RWPE1 (cell line): Measurements from ENCODE around the gene SOX9.

Experiments
- CTCF ChIA-PET: fragments of 350-600 bp; sonication (Branson Sonifier 250); formaldehyde crosslinking; extraction: SDS; loops from one replicate; lab custom pipeline; 2021; lab: Yijun Ruan, JAX
- POLR2A ChIA-PET: fragments of 400-600 bp; formaldehyde crosslinking; extraction: SDS; loops from one replicate; lab custom pipeline; 2020; ENCODE audit warnings: antibody characterized with exemption; ENCODE audit not compliant: low non-redundant PET; lab: Yijun Ruan, JAX
- DNase-seq: peaks from one replicate; pipeline ENCODE4 v3.0.0; 2012; ENCODE audit warnings: low spot score
- H3K27ac ChIP-seq: fragments of 450-650 bp; 2 replicates; pipeline ENCODE4 v1.5.1; 2017
- TF ChIP-seq, protein P1 (sequence below): fragments of 450-650 bp; conservative IDR thresholded peaks from 2 replicates; pipeline ENCODE4 v1.5.1; 2017; ENCODE audit warnings: low read depth, mild to moderate bottlenecking

The SOX9 gene

GRCh38 chr17:72120642-72121163 is at the start of gene SOX9:
Gene SOX9 (plus strand): TSS chr17:72121020. CDS start chr17:72121392, 372 bp downstream.
- H3K27ac ChIP-seq = peak within 1 kb of the TSS; percentile 89
- ChIA-PET POLR2A (interaction anchor here (0.6 to 1.3 kb wide), 7 partner anchors 9 to 419 kb away, joined by 3 to 12 read pairs (median 3); no protein-coding TSS in a partner anchor), CTCF (interaction anchor here (0.6 to 1.4 kb wide), 6 partner anchors 268 to 1354 kb away, joined by 3 to 8 read pairs (median 4); no protein-coding TSS in a partner anchor)
- TF ChIP-seq, protein P1, sequence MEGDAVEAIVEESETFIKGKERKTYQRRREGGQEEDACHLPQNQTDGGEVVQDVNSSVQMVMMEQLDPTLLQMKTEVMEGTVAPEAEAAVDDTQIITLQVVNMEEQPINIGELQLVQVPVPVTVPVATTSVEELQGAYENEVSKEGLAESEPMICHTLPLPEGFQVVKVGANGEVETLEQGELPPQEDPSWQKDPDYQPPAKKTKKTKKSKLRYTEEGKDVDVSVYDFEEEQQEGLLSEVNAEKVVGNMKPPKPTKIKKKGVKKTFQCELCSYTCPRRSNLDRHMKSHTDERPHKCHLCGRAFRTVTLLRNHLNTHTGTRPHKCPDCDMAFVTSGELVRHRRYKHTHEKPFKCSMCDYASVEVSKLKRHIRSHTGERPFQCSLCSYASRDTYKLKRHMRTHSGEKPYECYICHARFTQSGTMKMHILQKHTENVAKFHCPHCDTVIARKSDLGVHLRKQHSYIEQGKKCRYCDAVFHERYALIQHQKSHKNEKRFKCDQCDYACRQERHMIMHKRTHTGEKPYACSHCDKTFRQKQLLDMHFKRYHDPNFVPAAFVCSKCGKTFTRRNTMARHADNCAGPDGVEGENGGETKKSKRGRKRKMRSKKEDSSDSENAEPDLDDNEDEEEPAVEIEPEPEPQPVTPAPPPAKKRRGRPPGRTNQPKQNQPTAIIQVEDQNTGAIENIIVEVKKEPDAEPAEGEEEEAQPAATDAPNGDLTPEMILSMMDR = no peak
- DNase-seq = peak; percentile 99

- TF ChIP-seq, protein P1 = no peak
- H3K27ac ChIP-seq = no peak overlapping the region
- POLR2A ChIA-PET = no interaction called here
- CTCF ChIA-PET = no interaction called here
- no peak for DNase-seq
Observed at GRCh38 chr17:72071330-72071729, 49.5 kb upstream of the SOX9 start.

DNA sequence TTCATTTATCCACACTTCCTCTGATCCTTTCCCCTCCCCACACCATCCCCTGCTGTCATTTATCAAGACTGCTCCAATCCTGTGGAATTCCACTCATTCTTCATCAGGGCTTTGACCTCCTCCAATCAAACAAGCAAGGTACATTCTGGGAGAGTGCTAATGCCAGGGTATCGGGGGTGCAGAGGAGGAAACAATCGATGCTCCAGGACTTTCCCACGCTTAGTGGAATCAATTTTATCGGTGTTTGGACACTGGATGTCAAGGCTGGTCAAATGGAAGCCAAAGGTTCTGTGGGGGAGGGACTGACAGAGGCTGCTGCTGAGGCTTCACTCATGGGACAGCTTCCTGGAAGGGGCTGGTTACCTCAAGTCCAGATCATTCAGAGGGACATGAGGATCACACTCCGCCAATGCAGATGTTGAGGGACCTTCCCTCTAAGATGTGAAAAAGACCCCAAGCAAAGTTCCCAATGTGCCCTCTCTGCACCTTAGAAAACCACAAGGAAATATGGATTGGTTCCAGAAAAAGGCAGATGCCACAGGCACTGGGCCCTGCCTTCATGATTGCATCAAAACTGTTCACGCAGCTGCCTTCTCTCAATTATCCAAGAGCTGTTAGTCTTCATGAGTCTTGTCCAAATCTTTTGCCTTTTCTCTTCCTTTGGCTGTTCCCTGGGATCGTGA is 44.7 kb upstream of the SOX9 start:
- H3K27ac ChIP-seq = no peak overlapping the region
- no peak for DNase-seq
- ChIA-PET CTCF (interaction anchor here (0.6 kb wide), 1 partner anchor 967 kb away, joined by 3 read pairs; no protein-coding TSS in a partner anchor), POLR2A (no interaction called here)
- TF ChIP-seq, protein P1 = no peak

GRCh38 chr17:72076678-72077030 is 44.2 kb upstream of the SOX9 start:
- POLR2A ChIA-PET = no interaction called here
- DNase-seq = no peak
- no peak overlapping the region for H3K27ac ChIP-seq
- TF ChIP-seq, protein P1 = no peak
- CTCF ChIA-PET = no interaction called here

GRCh38 chr17:72077326-72077960 is 43.4 kb upstream of the SOX9 start:
- DNase-seq = no peak
- POLR2A ChIA-PET = no interaction called here
- CTCF ChIA-PET = no interaction called here
- H3K27ac ChIP-seq = no peak overlapping the region
- TF ChIP-seq, protein P1 = no peak

DNA sequence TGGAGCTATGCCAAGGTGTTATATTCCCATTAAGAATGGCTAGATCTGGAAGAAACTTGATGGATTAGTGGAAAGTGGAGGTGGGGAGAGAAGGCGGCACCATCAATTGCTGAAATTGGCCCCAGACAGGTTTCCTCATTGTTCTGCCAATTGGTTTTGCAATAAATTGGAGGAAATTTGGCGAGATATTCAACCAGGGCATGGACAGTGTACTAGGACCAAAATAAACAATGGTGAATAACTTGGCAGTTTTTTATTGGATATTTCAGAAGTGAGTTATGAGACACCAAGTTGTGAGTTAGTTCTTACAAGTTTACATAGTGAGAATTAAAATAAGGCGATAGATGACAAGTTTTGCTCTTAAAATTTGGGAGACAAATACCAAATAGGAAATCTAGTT is 41.1 kb upstream of the SOX9 start:
- POLR2A ChIA-PET = no interaction called here
- no peak overlapping the region for H3K27ac ChIP-seq
- TF ChIP-seq, protein P1 = no peak
- CTCF ChIA-PET = no interaction called here
- no peak for DNase-seq
